NB4 (cell line): Measurements from ENCODE around the gene SOX12.
"Not testable (repeated sequence)": the region's sequence is repeated elsewhere in the genome, so short reads cannot be mapped to it uniquely, and the experiment has no call there.

ENCODE experiments used
- DNase-seq: peaks from one replicate; pipeline ENCODE4 v3.0.0; 2010; ENCODE audit warnings: low read depth
- H3K4me3 ChIP-seq: one replicate; pipeline ENCODE4 v1.5.1; 2011; ENCODE audit warnings: mild to moderate bottlenecking, low read depth, low read length, moderate library complexity
- MYC ChIP-seq: IDR thresholded peaks from 2 replicates; pipeline ENCODE4 v1.6.1; 2011; ENCODE audit warnings: low read depth, low read length
- POLR2A ChIP-seq: IDR thresholded peaks from 2 replicates; pipeline ENCODE4 v1.6.1; 2011; ENCODE audit warnings: mild to moderate bottlenecking; ENCODE audit not compliant: insufficient read length; ENCODE audit errors: extremely low read depth
- TF ChIP-seq, protein P1 (sequence below): IDR thresholded peaks from one replicate; pipeline ENCODE4 v1.5.1; 2012; ENCODE audit warnings: low read depth, low read length
- TF ChIP-seq, protein P2 (sequence below): IDR thresholded peaks from 2 replicates; pipeline ENCODE4 v1.6.1; 2011; ENCODE audit warnings: low read depth, low read length

The SOX12 gene

DNA sequence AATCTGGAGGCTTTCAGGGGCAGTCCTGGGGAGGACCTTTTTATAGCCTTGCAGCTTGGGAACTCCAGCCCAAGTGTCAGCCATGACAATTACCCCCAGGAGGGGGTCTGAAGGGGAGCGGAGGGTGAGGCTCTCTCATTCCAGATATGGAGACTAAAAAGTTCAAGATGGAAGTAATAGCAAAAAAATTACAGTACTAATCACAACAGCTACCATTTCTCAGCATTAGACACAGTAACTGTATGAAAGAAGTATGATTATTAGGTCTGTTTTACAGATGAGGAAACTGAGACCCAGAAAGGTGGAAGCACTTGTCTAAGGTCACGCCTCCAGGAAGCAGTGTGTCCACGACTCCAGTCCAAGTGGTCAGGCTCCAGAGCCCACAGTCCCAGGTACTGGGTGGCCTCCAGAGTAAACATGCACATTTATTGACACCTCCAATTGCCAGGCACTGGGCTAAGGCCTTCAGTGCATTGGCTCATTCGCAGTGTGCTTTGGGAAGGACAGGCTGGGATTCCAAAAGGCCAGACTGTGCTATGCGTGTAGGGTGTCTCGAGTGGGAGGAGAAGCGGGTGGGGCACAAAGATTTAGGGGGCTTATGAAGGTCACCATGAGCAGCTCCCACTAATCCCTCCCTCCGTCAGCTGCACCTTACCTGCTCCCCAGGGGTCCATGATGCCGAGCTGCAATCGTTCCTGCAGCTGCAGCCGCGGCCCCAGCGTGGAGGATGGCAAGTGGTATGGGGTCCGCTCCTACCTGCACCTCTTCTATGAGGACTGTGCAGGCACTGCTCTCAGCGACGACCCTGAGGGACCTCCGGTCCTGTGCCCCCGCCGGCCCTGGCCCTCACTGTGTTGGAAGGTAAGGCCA is 23.9 kb downstream of the SOX12 start:
- H3K4me3 ChIP-seq: no peak overlapping the region

DNA sequence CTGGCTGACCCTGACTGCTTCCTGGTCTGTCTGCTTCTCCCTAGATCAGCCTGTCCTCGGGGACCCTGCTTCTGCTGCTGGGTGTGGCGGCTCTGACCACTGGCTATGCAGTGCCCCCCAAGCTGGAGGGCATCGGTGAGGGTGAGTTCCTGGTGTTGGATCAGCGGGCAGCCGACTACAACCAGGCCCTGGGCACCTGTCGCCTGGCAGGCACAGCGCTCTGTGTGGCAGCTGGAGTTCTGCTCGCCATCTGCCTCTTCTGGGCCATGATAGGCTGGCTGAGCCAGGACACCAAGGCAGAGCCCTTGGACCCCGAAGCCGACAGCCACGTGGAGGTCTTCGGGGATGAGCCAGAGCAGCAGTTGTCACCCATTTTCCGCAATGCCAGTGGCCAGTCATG is 27.8 kb downstream of the SOX12 start:
- TF ChIP-seq, protein P1, sequence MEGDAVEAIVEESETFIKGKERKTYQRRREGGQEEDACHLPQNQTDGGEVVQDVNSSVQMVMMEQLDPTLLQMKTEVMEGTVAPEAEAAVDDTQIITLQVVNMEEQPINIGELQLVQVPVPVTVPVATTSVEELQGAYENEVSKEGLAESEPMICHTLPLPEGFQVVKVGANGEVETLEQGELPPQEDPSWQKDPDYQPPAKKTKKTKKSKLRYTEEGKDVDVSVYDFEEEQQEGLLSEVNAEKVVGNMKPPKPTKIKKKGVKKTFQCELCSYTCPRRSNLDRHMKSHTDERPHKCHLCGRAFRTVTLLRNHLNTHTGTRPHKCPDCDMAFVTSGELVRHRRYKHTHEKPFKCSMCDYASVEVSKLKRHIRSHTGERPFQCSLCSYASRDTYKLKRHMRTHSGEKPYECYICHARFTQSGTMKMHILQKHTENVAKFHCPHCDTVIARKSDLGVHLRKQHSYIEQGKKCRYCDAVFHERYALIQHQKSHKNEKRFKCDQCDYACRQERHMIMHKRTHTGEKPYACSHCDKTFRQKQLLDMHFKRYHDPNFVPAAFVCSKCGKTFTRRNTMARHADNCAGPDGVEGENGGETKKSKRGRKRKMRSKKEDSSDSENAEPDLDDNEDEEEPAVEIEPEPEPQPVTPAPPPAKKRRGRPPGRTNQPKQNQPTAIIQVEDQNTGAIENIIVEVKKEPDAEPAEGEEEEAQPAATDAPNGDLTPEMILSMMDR: no peak
- TF ChIP-seq, protein P2, sequence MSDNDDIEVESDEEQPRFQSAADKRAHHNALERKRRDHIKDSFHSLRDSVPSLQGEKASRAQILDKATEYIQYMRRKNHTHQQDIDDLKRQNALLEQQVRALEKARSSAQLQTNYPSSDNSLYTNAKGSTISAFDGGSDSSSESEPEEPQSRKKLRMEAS: no peak
- no peak for TF ChIP-seq POLR2A
- TF ChIP-seq MYC: no peak
- no peak overlapping the region for H3K4me3 ChIP-seq
- no peak for DNase-seq

More for the DNA sequence above, 23.9 kb downstream of the SOX12 start:
- TF ChIP-seq, protein P2: no peak
- TF ChIP-seq MYC (no peak), POLR2A (no peak)
- TF ChIP-seq, protein P1: no peak
- no peak for DNase-seq

DNA sequence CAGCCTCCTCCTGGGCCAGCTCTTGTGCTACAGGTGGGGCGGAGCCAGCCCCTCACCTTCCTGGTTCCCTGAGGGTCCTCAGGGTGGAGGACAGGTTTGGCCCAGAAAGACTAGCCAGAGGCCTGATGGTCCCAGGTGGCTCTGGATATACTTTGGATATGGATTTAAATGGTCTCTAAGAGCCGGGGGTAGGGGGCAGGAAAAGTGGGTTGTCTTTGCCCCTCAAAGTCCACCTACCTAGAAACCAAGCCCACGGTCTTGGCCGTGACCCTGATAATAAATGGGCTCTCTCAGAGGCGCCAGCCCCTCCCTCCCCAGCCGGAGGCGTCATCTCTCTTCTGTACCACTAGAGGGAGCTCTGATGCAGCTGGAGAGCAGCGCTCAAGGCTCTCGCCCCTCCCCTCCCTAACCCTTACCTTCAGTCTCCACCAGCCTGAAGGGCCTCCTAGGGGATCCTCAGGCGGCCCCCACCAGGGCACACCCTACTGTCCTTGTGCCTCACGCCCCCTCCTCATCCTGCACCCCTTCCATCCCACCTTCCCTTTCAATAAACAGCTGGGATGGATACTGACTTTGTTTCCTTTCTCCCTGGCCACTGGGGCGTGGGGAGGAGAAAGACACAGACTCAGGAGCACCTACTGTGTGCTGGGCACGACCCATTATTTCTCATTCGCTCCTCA is 29.1 kb downstream of the SOX12 start:
- DNase-seq: peak; percentile 86
- TF ChIP-seq POLR2A: no peak
- TF ChIP-seq, protein P2: peak; percentile 57
- TF ChIP-seq MYC: peak; percentile 48; the same call in 1 of the 2 replicates
- TF ChIP-seq, protein P1: peak; percentile 96
- H3K4me3 ChIP-seq: no peak overlapping the region

DNA sequence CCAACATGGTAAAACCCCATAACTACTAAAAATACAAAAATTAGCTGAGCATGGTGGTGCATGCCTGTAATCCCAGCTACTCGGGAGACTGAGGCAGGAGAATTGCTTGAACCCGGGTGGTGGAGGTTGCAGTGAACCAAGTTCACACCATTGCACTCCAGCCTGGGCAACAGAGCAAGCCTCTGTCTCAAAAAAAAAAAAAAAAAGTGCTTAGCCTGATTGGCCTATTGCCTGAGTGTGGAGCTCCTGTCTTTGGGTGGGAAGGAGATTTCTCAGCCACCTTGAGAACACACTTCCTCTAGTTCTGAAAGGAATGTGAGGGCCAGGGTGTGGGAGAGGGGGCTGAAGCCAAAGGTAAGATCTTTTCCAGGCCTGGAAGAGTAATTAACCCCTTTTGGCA is 30.8 kb downstream of the SOX12 start:
- not testable (repeated sequence) for DNase-seq, H3K4me3 ChIP-seq

DNA sequence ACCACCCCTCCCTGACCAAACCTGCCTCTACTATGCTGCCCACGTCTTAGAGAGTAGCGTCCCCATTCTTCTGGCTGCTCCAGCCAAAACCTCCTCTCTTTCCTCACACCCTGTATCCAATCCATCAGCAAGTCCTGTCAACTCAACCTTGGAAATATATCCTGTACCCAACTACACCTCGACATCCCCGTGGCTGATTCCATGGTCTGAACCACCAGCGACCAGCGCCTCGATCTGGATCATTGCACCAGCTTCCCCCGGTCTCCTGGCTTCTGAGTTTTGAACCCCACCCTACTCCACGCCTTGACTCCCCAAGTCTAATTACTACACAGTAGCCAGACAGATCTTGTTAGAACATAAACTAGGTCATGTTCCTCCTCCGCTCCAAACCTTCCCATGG is 31.4 kb downstream of the SOX12 start:
- TF ChIP-seq MYC: no peak
- no peak for TF ChIP-seq POLR2A
- TF ChIP-seq, protein P2: no peak
- TF ChIP-seq, protein P1: no peak
- DNase-seq: no peak

DNA sequence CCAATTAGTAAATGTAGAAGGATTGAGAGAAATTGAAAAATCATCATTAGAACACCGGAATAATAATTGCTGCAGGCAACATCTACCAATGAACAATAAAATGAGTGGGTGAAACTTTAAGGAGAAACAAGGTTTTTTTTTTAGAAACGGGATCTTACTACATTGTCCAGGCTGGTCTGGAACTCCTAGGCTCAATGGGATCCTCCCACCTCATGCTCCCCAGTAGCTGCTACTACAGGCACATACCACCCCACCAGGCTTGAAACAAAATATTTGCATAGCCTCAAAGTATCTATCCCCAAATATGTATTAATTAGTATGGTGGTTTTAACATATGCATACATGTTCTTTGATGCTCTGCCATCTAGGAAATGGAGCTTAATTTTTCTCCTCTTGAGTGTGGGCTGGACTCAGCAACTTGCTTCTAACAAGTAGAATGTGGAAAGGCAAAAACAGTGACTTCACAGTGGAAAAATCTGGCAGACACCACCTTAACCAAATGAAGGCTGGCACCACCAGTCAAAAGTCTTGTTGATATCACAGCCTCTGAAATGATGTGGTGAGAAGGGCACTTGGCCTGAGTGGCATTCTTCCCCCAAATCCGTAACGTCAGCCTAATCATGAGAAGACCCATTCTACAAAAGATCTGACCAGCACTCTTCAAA is 33.7 kb downstream of the SOX12 start:
- no peak for DNase-seq
- TF ChIP-seq, protein P1: no peak
- TF ChIP-seq, protein P2: no peak
- no peak for TF ChIP-seq MYC
- TF ChIP-seq POLR2A: no peak
- H3K4me3 ChIP-seq: no peak overlapping the region

More for the DNA sequence above, 31.4 kb downstream of the SOX12 start:
- H3K4me3 ChIP-seq: no peak overlapping the region
